Rectal smooth muscle tissue (tissue), 1 donor: ENCODE measurements around the gene KRT80.

Experiments
- H3K27ac ChIP-seq: one replicate; pipeline ENCODE4 v1.7.0; 2013; ENCODE audit warnings: low read depth, low read length, inconsistent platforms
- H3K27me3 ChIP-seq: one replicate; pipeline ENCODE4 v1.7.0; 2013; ENCODE audit warnings: low read length; ENCODE audit not compliant: control insufficient read depth, insufficient read depth
- H3K36me3 ChIP-seq: one replicate; pipeline ENCODE4 v1.7.0; 2013; ENCODE audit warnings: low read length; ENCODE audit not compliant: control insufficient read depth, insufficient read depth
- H3K4me1 ChIP-seq: one replicate; pipeline ENCODE4 v1.7.0; 2013; ENCODE audit warnings: low read length; ENCODE audit not compliant: control insufficient read depth, insufficient read depth
- H3K4me3 ChIP-seq: one replicate; pipeline ENCODE4 v1.7.0; 2013; ENCODE audit warnings: low read length
- H3K9ac ChIP-seq: one replicate; pipeline ENCODE4 v1.7.0; 2013; ENCODE audit warnings: low read length

Gene KRT80

GRCh38 chr12:52172956-52173355 is 18.9 kb downstream of the KRT80 start:
- Histone ChIP-seq H3K9ac (no peak overlapping the region), H3K27ac (no peak overlapping the region), H3K4me1 (no peaks in the 10 kb centered on the region)

GRCh38 chr12:52171950-52172512 is 19.8 kb downstream of the KRT80 start:
- no peaks in the 10 kb centered on the region for H3K27me3 ChIP-seq
- no peaks in the 10 kb centered on the region for H3K4me1 ChIP-seq
- H3K4me3 ChIP-seq, result no peak overlapping the region
- H3K9ac ChIP-seq, result no peak overlapping the region
- H3K27ac ChIP-seq, result no peak overlapping the region
- H3K36me3 ChIP-seq, result no peaks in the 10 kb centered on the region

More at GRCh38 chr12:52172956-52173355, 18.9 kb downstream of the KRT80 start:
- Histone ChIP-seq H3K4me3 (no peak overlapping the region), H3K27me3 (no peaks in the 10 kb centered on the region), H3K36me3 (no peaks in the 10 kb centered on the region)

- Histone ChIP-seq H3K36me3 (no peaks in the 10 kb centered on the region), H3K4me3 (no peak overlapping the region), H3K27me3 (no peaks in the 10 kb centered on the region), H3K4me1 (no peaks in the 10 kb centered on the region), H3K27ac (no peak overlapping the region), H3K9ac (no peak overlapping the region)
Measured at GRCh38 chr12:52170827-52171226, 21.0 kb downstream of the KRT80 start.

- Histone ChIP-seq H3K27me3 (no peaks in the 10 kb centered on the region), H3K36me3 (no peaks in the 10 kb centered on the region), H3K4me3 (no peak overlapping the region), H3K4me1 (no peaks in the 10 kb centered on the region), H3K9ac (no peak overlapping the region), H3K27ac (no peak overlapping the region)
Measured at GRCh38 chr12:52169886-52170285, 21.9 kb downstream of the KRT80 start.

- Histone ChIP-seq H3K27ac (no peak overlapping the region), H3K36me3 (no peaks in the 10 kb centered on the region), H3K27me3 (no peaks in the 10 kb centered on the region), H3K4me1 (peaks cover 6% of the 10 kb centered on the region), H3K4me3 (no peak overlapping the region), H3K9ac (no peak overlapping the region)
Measured at GRCh38 chr12:52168019-52168717, 23.6 kb downstream of the KRT80 start.

- no peak overlapping the region for H3K27ac ChIP-seq
- no peak overlapping the region for H3K4me3 ChIP-seq
- H3K36me3 ChIP-seq, result no peaks in the 10 kb centered on the region
- peaks cover 6% of the 10 kb centered on the region for H3K4me1 ChIP-seq
- no peak overlapping the region for H3K9ac ChIP-seq
- H3K27me3 ChIP-seq, result no peaks in the 10 kb centered on the region
Measured at GRCh38 chr12:52167526-52167925, 24.3 kb downstream of the KRT80 start.

- Histone ChIP-seq H3K4me3 (no peak overlapping the region), H3K27me3 (no peaks in the 10 kb centered on the region), H3K27ac (no peak overlapping the region), H3K4me1 (peaks cover 6% of the 10 kb centered on the region), H3K9ac (no peak overlapping the region), H3K36me3 (no peaks in the 10 kb centered on the region)
Measured at GRCh38 chr12:52166672-52167071, 25.1 kb downstream of the KRT80 start.

GRCh38 chr12:52165096-52165855 is 26.5 kb downstream of the KRT80 start:
- no peak overlapping the region for H3K9ac ChIP-seq
- H3K27ac ChIP-seq, result no peak overlapping the region
- no peaks in the 10 kb centered on the region for H3K27me3 ChIP-seq
- no peak overlapping the region for H3K4me3 ChIP-seq
- no peaks in the 10 kb centered on the region for H3K36me3 ChIP-seq
- H3K4me1 ChIP-seq, result peaks cover 6% of the 10 kb centered on the region

- Histone ChIP-seq H3K27ac (no peak overlapping the region), H3K27me3 (no peaks in the 10 kb centered on the region), H3K36me3 (no peaks in the 10 kb centered on the region), H3K4me1 (peaks cover 6% of the 10 kb centered on the region), H3K9ac (no peak overlapping the region), H3K4me3 (no peak overlapping the region)
Measured at GRCh38 chr12:52164624-52165023, 27.2 kb downstream of the KRT80 start.

GRCh38 chr12:52162981-52163380 is 28.8 kb downstream of the KRT80 start:
- Histone ChIP-seq H3K27ac (no peak overlapping the region), H3K36me3 (no peaks in the 10 kb centered on the region), H3K9ac (no peak overlapping the region)

GRCh38 chr12:52160200-52160599 is 31.6 kb downstream of the KRT80 start:
- Histone ChIP-seq H3K27ac (no peak overlapping the region), H3K9ac (no peak overlapping the region), H3K4me3 (no peak overlapping the region), H3K36me3 (no peaks in the 10 kb centered on the region), H3K4me1 (peaks cover 6% of the 10 kb centered on the region), H3K27me3 (no peaks in the 10 kb centered on the region)

More at GRCh38 chr12:52162981-52163380, 28.8 kb downstream of the KRT80 start:
- Histone ChIP-seq H3K4me1 (peaks cover 6% of the 10 kb centered on the region), H3K27me3 (no peaks in the 10 kb centered on the region), H3K4me3 (no peak overlapping the region)

GRCh38 chr12:52157566-52158150 is 34.2 kb downstream of the KRT80 start:
- Histone ChIP-seq H3K27me3 (no peaks in the 10 kb centered on the region), H3K36me3 (no peaks in the 10 kb centered on the region), H3K27ac (no peak overlapping the region), H3K4me1 (no peaks in the 10 kb centered on the region), H3K4me3 (no peak overlapping the region), H3K9ac (no peak overlapping the region)
